Aorta (tissue), 4 donors: Measurements from ENCODE around the gene COL9A1. TPM values are rescaled to one million over a fixed set of nuclear protein-coding genes. Genes with fewer than 3 reads are reported as not detected.

ENCODE experiments used
- polyA plus RNA-seq, 2 donors: library from polyadenylated mRNA; stranded (reverse); fragments of 200-250 nt; gene quantifications; one replicate each; pipeline ENCODE4 v1.2.3, GENCODE V29; 2013
- total RNA-seq, 2 donors: library from RNA; stranded (reverse); fragmentation: NEBNext Ultra II Directional; extraction: Animal tissue kit (Norgen Biotek cat#: 25700); gene quantifications; one replicate each; pipeline ENCODE4 v1.2.1, GENCODE V29; 2021
- donor health status: healthy with polysubstance abuse.
- donor health status: Bipolar disorder and iron deficiency.
- donor health status: DM: no; HTN: no; CAD: no.
- donor health status: DM: yes; HTN: yes; CAD: no.

Gene COL9A1
- total and polyA plus RNA-seq, 4 donors, result 1.3 TPM; not detected in 3

Other genes starting within 250 kb of the COL9A1 start
- 10 to 100 TPM; 21.6 to 25.7 TPM for gene FAM135A, start 110.4 kb upstream of the COL9A1 start, total RNA-seq
- 10 to 100 TPM in 1 of 2 donors, 1 to 10 TPM in 1; 6.9 to 10.5 TPM for gene FAM135A, start 110.4 kb upstream of the COL9A1 start, polyA plus RNA-seq